HCT116 (cell line): ENCODE measurements around the gene GRM1. TPM values are rescaled to one million over a fixed set of nuclear protein-coding genes. Genes with fewer than 3 reads are reported as not detected.

Source experiments
- ATAC-seq: fragments of 200-7000 bp; cut with Tn5 transposase; 2 replicates; pipeline ENCODE4 v1.9.1; 2020; ENCODE audit warnings: mild to moderate bottlenecking, moderate library complexity
- BruUV-seq: library from RNA; stranded (reverse); fragments of 400-500 nt; replicated peaks from 2 replicates; lab custom pipeline; 2021; lab: Mats Ljungman, UMichigan
- CTCF ChIA-PET: fragments of 300-600 bp; sonication (Branson Sonifier 250); formaldehyde crosslinking; loops from one replicate; lab custom pipeline; 2021; ENCODE audit warnings: antibody characterized with exemption; lab: Charles Lee
- POLR2A ChIA-PET: fragments of 300-600, 350-600 bp; sonication (Branson Sonifier 250); formaldehyde crosslinking; loops from one replicate; lab custom pipeline; 2021; ENCODE audit warnings: antibody characterized with exemption; lab: Charles Lee
- RAD21 ChIA-PET, 2 experiments: fragments of 300-600 bp; sonication (Branson Sonifier 250); formaldehyde crosslinking; loops; one replicate each; lab custom pipeline; 2023; ENCODE audit warnings: low total read pairs in 2 of 2; ENCODE audit not compliant: uncharacterized antibody in 2 of 2, unreplicated experiment in 2 of 2, low non-redundant PET in 1 of 2; lab: Charles Lee
- DNase-seq: peaks from one replicate; pipeline ENCODE4 v3.0.0-alpha.2; 2010; ENCODE audit warnings: low read depth, low spot score
- H2AFZ ChIP-seq: fragments of 200-600 bp; shearing (Covaris generic), sonication (generic); 2 replicates; pipeline ENCODE4 v1.6.1; 2017; ENCODE audit warnings: low read depth, mixed run types, mixed read lengths, antibody characterized with exemption, low read length; ENCODE audit not compliant: poor library complexity, severe bottlenecking
- H3K27ac ChIP-seq: 2 replicates; pipeline ENCODE4 v1.5.1; 2012; ENCODE audit warnings: low read depth, low read length
- H3K27me3 ChIP-seq: fragments of 200-600 bp; sonication (generic); 2 replicates; pipeline ENCODE4 v1.6.1; 2016; ENCODE audit warnings: mixed run types, low read length, mixed read lengths; ENCODE audit not compliant: insufficient read depth
- H3K36me3 ChIP-seq, 2 experiments: fragments of 200-500 bp in 1 of 2; fragments of 200-600 bp in 1 of 2; sonication (Bioruptor generic) in 1 of 2; sonication (generic) in 1 of 2; 2 replicates each; pipeline versions ENCODE4 v1.5.1 to v1.6.1; 2014 to 2016; ENCODE audit warnings: low read length in 2 of 2, inconsistent platforms in 1 of 2, mixed read lengths in 1 of 2, mixed run types in 1 of 2; ENCODE audit not compliant: insufficient read depth in 2 of 2, control insufficient read depth in 1 of 2
- H3K4me1 ChIP-seq, 2 experiments: fragments of 200-600 bp in 1 of 2; sonication (generic) in 1 of 2; 2 replicates each; pipeline versions ENCODE4 v1.5.1 to v1.6.1; 2012 to 2017; ENCODE audit warnings: low read length in 2 of 2, inconsistent platforms in 1 of 2, mild to moderate bottlenecking in 1 of 2, mixed read lengths in 1 of 2, mixed run types in 1 of 2, moderate library complexity in 1 of 2; ENCODE audit not compliant: insufficient read depth in 2 of 2, control insufficient read depth in 1 of 2
- H3K4me2 ChIP-seq: fragments of 200-600 bp; sonication (generic); 2 replicates; pipeline ENCODE4 v1.6.1; 2017; ENCODE audit warnings: mixed run types, low read length, mixed read lengths
- H3K4me3 ChIP-seq, 2 experiments: fragments of 200-600 bp in 1 of 2; sonication (generic) in 1 of 2; replicated peaks in 1 of 2; 2 replicates each; pipeline ENCODE4 v1.5.1; 2011 to 2016; ENCODE audit warnings: low read length in 2 of 2, control low read depth in 1 of 2, low read depth in 1 of 2, mild to moderate bottlenecking in 1 of 2, mixed read lengths in 1 of 2, mixed run types in 1 of 2
- H3K79me2 ChIP-seq: fragments of 200-600 bp; sonication (generic); 2 replicates; pipeline ENCODE4 v1.6.1; 2017; ENCODE audit warnings: mild to moderate bottlenecking, mixed run types, low read length, moderate library complexity, mixed read lengths; ENCODE audit not compliant: insufficient read depth
- H3K9ac ChIP-seq: fragments of 200-600 bp; sonication (generic); 2 replicates; pipeline ENCODE4 v1.6.1; 2016; ENCODE audit warnings: low read length, mixed read lengths
- H3K9me2 ChIP-seq: fragments of 200-600 bp; sonication (generic), shearing (Covaris generic); 2 replicates; pipeline ENCODE4 v1.6.1; 2017; ENCODE audit warnings: mixed run types, mild to moderate bottlenecking, moderate library complexity; ENCODE audit not compliant: insufficient read depth
- H3K9me3 ChIP-seq, 2 experiments: fragments of 200-500 bp in 1 of 2; fragments of 200-600 bp in 1 of 2; sonication (Bioruptor generic) in 1 of 2; sonication (generic) in 1 of 2; 2 replicates each; pipeline ENCODE4 v1.6.1; 2014 to 2017; ENCODE audit warnings: low read length in 2 of 2, mixed read lengths in 2 of 2, inconsistent platforms in 1 of 2, low read depth in 1 of 2, mild to moderate bottlenecking in 1 of 2, mixed run types in 1 of 2, moderate library complexity in 1 of 2; ENCODE audit not compliant: control insufficient read depth in 1 of 2, insufficient read depth in 1 of 2
- H4K20me1 ChIP-seq: fragments of 200-600 bp; sonication (generic), shearing (Covaris generic); 2 replicates; pipeline ENCODE4 v1.6.1; 2017; ENCODE audit warnings: mixed run types, mild to moderate bottlenecking, moderate library complexity; ENCODE audit not compliant: insufficient read depth
- ELF1 ChIP-seq: IDR thresholded peaks from 2 replicates; pipeline ENCODE4 v1.6.1; 2012; ENCODE audit warnings: low read depth, borderline replicate concordance
- EZH2phosphoT487 ChIP-seq: fragments of 200-600 bp; IDR thresholded peaks from 2 replicates; pipeline ENCODE4 v1.6.1; 2018; ENCODE audit warnings: antibody characterized with exemption, borderline replicate concordance
- FOSL1 ChIP-seq: IDR thresholded peaks from 2 replicates; pipeline ENCODE4 v1.6.1; 2012; ENCODE audit warnings: low read depth
- POLR2A ChIP-seq: IDR thresholded peaks from 2 replicates; pipeline ENCODE4 v1.7.0; 2011; ENCODE audit warnings: borderline replicate concordance; ENCODE audit not compliant: insufficient read depth, insufficient read length; ENCODE audit errors: extremely low read depth
- POLR2AphosphoS5 ChIP-seq: IDR thresholded peaks from 2 replicates; pipeline ENCODE4 v1.6.1; 2011; ENCODE audit warnings: mild to moderate bottlenecking, low read depth, low read length, moderate library complexity
- ZNF274 ChIP-seq: fragments of 200-500 bp; sonication (Bioruptor generic); IDR thresholded peaks from 2 replicates; pipeline ENCODE4 v1.6.1; 2014; ENCODE audit warnings: mild to moderate bottlenecking, low read depth, low read length, inconsistent platforms
- intact Hi-C: fragments of 100-400 bp; cut with micrococcal nuclease; formaldehyde crosslinking; loops from 2 replicates; pipeline ENCODE4 v1.10.0; 2022
- total RNA-seq: library from RNA; stranded (reverse); gene quantifications from one replicate; pipeline ENCODE4 v1.2.1, GENCODE V29; 2021; ENCODE audit not compliant: unreplicated experiment
- TF ChIP-seq, protein P1 (sequence below): IDR thresholded peaks from 2 replicates; pipeline ENCODE4 v1.6.1; 2012; ENCODE audit warnings: low read depth
- TF ChIP-seq, protein P2 (sequence below), 3 experiments: fragments of 200-600 bp in 1 of 3; sonication (generic) in 1 of 3; IDR thresholded peaks in 2 of 3; conservative IDR thresholded peaks in 1 of 3; 2 replicates each; pipeline ENCODE4 v1.5.1; 2012 to 2017; ENCODE audit warnings: low read depth in 2 of 3, low read length in 2 of 3, antibody characterized with exemption in 1 of 3, borderline replicate concordance in 1 of 3, control low read depth in 1 of 3, mild to moderate bottlenecking in 1 of 3, mixed read lengths in 1 of 3, mixed run types in 1 of 3, moderate library complexity in 1 of 3; ENCODE audit not compliant: insufficient read depth in 1 of 3

GRM1 gene
- total RNA-seq, 1 experiment from 2014 or later = not detected

DNA sequence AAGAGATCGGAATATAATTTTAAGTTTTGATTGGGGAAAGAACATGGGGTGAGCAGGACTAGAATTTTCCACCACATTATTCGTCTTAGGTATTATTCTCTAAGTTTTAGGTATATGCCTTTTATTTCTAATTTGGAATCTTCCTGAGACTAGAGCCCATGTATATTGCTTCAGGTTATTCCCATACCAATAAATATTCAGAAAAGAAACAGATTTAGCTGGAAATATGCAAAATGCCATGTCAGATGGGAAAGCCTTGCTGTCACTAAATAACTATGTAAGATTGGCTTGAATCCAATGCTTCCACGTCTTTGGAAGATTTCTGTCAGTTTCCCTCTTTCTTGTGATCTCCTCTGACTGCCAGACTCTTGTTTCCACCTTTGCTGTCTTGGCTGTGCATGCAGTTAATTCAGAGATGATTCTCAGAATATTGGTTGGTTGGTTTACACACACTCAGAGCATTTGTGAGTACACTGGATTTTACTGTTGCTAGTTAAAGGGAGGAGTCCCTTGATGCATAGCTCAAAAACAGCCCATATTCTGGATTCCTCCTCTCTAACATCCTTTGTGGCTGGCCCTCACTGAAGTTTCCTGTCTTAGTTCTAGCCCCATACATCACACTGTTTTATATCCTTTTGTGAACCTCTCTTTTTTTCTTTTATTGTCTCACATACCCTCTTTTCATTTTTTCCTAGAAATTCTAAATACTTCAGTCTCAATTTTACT, 64.3 kb downstream of the GRM1 start:
- no peak for ATAC-seq
- no peak overlapping the region for H3K27ac ChIP-seq

DNA sequence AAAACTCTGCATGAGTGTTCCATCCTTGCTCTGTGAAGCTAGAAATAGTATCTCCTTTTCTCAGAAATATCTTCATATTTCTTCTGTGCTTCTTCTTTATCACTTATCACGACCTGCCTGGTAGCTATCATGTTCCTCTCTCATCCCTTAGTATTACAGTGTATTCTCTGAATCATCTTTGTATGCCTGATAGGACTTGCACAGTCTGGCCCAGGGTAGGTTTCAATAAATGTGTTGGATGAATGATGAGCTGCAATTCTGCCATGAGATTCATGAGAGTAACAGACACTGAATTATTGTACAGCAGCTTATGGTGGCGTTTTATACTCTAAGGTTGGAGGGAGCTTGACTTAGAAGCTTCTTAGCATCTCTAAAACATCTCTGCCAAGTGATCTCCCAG, 66.6 kb downstream of the GRM1 start:
- intact Hi-C loops = no loop called here
- no peaks in the 10 kb centered on the region for H3K9me3 ChIP-seq
- H3K27me3 ChIP-seq = peaks cover 9% of the 10 kb centered on the region; the same call in 1 of the 2 replicates
- H3K4me1 ChIP-seq = no peaks in the 10 kb centered on the region
- no peak overlapping the region for H3K4me2 ChIP-seq
- no peak overlapping the region for H2AFZ ChIP-seq
- H3K36me3 ChIP-seq = no peaks in the 10 kb centered on the region
- no TSS peak for BruUV-seq
- RAD21 ChIA-PET = no interaction called here
- no peak overlapping the region for H3K4me3 ChIP-seq
- POLR2A ChIA-PET = no interaction called here
- CTCF ChIA-PET = no interaction called here
- H3K9me2 ChIP-seq = no peaks in the 10 kb centered on the region
- no peak overlapping the region for H3K9ac ChIP-seq
- DNase-seq (no peak), ATAC-seq (no peak)
- H4K20me1 ChIP-seq = no peaks in the 10 kb centered on the region
- no peak overlapping the region for H3K27ac ChIP-seq
- H3K79me2 ChIP-seq = no peaks in the 10 kb centered on the region
- TF ChIP-seq, protein P1, sequence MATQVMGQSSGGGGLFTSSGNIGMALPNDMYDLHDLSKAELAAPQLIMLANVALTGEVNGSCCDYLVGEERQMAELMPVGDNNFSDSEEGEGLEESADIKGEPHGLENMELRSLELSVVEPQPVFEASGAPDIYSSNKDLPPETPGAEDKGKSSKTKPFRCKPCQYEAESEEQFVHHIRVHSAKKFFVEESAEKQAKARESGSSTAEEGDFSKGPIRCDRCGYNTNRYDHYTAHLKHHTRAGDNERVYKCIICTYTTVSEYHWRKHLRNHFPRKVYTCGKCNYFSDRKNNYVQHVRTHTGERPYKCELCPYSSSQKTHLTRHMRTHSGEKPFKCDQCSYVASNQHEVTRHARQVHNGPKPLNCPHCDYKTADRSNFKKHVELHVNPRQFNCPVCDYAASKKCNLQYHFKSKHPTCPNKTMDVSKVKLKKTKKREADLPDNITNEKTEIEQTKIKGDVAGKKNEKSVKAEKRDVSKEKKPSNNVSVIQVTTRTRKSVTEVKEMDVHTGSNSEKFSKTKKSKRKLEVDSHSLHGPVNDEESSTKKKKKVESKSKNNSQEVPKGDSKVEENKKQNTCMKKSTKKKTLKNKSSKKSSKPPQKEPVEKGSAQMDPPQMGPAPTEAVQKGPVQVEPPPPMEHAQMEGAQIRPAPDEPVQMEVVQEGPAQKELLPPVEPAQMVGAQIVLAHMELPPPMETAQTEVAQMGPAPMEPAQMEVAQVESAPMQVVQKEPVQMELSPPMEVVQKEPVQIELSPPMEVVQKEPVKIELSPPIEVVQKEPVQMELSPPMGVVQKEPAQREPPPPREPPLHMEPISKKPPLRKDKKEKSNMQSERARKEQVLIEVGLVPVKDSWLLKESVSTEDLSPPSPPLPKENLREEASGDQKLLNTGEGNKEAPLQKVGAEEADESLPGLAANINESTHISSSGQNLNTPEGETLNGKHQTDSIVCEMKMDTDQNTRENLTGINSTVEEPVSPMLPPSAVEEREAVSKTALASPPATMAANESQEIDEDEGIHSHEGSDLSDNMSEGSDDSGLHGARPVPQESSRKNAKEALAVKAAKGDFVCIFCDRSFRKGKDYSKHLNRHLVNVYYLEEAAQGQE = no peak
- TF ChIP-seq ZNF274 (no peak), EZH2phosphoT487 (no peak), POLR2AphosphoS5 (no peak), ELF1 (no peak)
- TF ChIP-seq, protein P2, sequence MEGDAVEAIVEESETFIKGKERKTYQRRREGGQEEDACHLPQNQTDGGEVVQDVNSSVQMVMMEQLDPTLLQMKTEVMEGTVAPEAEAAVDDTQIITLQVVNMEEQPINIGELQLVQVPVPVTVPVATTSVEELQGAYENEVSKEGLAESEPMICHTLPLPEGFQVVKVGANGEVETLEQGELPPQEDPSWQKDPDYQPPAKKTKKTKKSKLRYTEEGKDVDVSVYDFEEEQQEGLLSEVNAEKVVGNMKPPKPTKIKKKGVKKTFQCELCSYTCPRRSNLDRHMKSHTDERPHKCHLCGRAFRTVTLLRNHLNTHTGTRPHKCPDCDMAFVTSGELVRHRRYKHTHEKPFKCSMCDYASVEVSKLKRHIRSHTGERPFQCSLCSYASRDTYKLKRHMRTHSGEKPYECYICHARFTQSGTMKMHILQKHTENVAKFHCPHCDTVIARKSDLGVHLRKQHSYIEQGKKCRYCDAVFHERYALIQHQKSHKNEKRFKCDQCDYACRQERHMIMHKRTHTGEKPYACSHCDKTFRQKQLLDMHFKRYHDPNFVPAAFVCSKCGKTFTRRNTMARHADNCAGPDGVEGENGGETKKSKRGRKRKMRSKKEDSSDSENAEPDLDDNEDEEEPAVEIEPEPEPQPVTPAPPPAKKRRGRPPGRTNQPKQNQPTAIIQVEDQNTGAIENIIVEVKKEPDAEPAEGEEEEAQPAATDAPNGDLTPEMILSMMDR (IDR thresholded peaks at IDR 0.05 in 2 of 3, conservative IDR thresholded peaks at IDR 0.05 in 1 of 3; ENCODE audit: borderline replicate concordance in 1 of 3, insufficient read depth in 1 of 3, low read depth in 2 of 3, low read length in 2 of 3) = no peak

More for the DNA sequence above, 64.3 kb downstream of the GRM1 start:
- no peaks in the 10 kb centered on the region for H3K9me3 ChIP-seq
- intact Hi-C loops = no loop called here
- RAD21 ChIA-PET = no interaction called here
- no peaks in the 10 kb centered on the region for H3K4me1 ChIP-seq
- H3K79me2 ChIP-seq = no peaks in the 10 kb centered on the region
- H3K4me3 ChIP-seq = no peak overlapping the region
- no peak overlapping the region for H3K4me2 ChIP-seq
- H3K36me3 ChIP-seq = no peaks in the 10 kb centered on the region
- no peak for TF ChIP-seq FOSL1
- TF ChIP-seq, protein P2 (IDR thresholded peaks at IDR 0.05 in 2 of 3, conservative IDR thresholded peaks at IDR 0.05 in 1 of 3; ENCODE audit: borderline replicate concordance in 1 of 3, insufficient read depth in 1 of 3, low read depth in 2 of 3, low read length in 2 of 3) = no peak
- no peak for TF ChIP-seq ELF1
- TF ChIP-seq POLR2A = no peak
- H3K27me3 ChIP-seq = peaks cover 11% of the 10 kb centered on the region; the same call in 1 of the 2 replicates
- POLR2A ChIA-PET = no interaction called here
- DNase-seq = no peak
- no peaks in the 10 kb centered on the region for H3K9me2 ChIP-seq
- H3K9ac ChIP-seq = no peak overlapping the region
- CTCF ChIA-PET = no interaction called here
- no peak overlapping the region for H2AFZ ChIP-seq
- no TSS peak for BruUV-seq
- no peaks in the 10 kb centered on the region for H4K20me1 ChIP-seq
